A549 treated with AZD9567 at 1 μM for 4 hours (cell line): ENCODE data around the gene GHDC. TPM values are rescaled to one million over a fixed set of nuclear protein-coding genes. Genes with fewer than 3 reads are reported as not detected.

Experiments used
- total RNA-seq: library from RNA; stranded (reverse); fragments of 200-300 nt; extraction: Qiagen RNA extraction; gene quantifications from 5 replicates; pipeline ENCODE4 v1.2.3, GENCODE V29; 2022; ENCODE audit not compliant: insufficient read depth

Gene GHDC, protein sequence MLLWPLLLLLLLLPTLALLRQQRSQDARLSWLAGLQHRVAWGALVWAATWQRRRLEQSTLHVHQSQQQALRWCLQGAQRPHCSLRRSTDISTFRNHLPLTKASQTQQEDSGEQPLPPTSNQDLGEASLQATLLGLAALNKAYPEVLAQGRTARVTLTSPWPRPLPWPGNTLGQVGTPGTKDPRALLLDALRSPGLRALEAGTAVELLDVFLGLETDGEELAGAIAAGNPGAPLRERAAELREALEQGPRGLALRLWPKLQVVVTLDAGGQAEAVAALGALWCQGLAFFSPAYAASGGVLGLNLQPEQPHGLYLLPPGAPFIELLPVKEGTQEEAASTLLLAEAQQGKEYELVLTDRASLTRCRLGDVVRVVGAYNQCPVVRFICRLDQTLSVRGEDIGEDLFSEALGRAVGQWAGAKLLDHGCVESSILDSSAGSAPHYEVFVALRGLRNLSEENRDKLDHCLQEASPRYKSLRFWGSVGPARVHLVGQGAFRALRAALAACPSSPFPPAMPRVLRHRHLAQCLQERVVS
- total RNA-seq = 10.5 to 19.2 TPM (median 18.5 TPM) in 5 replicates

DNA sequence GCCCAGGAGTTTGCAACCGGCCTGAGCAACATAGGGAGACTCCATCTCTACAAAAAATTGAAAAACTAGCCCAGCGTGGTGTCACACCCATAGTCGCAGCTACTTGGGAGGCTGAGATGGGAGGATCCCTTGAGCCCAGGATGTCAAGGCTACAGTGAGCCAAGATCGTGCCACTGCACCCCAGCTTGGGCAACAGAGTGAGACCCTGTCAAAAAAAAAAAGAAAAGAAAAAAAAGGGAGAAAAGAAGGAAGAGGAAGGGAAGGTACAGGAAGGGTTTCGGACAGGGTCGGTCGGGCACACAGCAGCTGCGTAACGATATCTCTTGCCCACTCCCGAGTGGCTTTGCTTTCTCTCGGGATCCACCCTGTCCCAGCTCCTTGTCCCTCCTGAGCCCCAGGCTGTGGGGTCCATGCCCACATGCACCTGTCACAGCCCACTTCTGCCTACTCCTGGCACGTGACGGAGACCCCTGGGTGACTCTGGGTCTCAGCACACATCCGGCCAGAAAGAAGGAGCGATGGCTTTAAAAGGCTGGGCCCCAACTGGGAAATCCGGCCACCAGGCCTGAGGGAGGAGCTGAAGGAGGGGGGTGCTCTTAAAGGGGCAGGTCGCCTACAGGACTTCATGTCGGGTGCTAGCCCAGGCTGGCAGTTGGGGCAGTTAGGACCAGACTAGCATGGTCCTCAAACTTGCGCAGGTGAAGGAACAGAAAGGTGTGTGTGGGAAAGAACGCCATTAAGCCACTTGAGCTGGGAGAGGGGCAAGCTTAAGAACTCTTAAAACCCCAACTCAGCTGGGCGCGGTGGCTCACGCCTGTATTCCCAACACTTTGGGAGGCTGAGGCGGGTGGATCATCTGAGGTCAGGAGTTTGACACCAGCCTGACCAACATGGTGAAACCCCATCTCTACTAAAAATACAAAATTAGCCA lies at the start of gene GHDC:
GHDC (minus strand) TSS at position 526 of the 931 bp plus-strand sequence. CDS start 913 bp downstream, outside the sequence.

DNA sequence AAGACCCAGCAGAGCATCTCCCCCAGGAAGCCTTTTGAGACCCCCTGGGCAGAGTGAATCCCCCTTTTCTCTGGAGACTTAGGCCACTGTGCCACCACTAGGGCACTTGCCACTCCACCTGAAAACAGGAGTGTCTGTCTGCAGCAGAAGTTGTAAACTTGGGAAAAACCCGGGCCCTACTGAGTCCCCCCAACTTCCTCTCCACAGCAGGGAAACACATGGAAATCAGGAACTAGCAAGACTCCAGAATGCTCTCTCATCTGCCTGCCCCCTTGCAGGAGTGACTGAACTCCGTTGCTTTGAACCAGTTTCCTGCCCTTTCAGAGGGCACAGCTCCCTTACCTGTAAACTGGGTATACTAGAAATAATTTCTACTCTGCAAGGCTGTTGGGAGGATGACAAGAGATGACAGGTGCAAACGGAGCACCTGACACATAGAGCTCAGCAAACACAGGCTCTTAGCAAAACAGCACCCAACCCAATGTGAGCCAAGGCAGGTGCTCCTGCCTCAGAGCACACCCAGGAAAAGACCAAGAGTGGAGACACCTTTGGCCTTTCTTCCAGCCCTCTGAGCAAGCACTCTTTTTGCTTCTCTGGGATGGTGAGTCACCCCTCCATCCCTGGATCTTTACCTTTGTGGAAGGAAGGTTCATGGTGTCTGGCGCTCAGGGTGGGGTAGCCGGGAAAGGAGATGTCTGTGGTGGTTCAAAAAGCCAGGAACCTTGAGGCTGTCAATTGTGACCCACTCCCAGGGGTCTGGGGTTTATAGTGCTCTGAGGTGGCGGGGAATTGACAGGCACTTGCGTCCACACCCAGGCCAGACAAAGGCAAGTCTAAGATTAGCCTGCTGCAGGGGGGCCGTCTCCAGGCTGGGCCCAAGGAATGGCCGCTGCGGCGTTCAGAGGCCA lies 9.3 kb downstream of the GHDC start, which contains the start of gene HCRT:
HCRT (minus strand) TSS at position 740 of the 908 bp plus-strand sequence; CDS start at position 653, 87 bp downstream.

DNA sequence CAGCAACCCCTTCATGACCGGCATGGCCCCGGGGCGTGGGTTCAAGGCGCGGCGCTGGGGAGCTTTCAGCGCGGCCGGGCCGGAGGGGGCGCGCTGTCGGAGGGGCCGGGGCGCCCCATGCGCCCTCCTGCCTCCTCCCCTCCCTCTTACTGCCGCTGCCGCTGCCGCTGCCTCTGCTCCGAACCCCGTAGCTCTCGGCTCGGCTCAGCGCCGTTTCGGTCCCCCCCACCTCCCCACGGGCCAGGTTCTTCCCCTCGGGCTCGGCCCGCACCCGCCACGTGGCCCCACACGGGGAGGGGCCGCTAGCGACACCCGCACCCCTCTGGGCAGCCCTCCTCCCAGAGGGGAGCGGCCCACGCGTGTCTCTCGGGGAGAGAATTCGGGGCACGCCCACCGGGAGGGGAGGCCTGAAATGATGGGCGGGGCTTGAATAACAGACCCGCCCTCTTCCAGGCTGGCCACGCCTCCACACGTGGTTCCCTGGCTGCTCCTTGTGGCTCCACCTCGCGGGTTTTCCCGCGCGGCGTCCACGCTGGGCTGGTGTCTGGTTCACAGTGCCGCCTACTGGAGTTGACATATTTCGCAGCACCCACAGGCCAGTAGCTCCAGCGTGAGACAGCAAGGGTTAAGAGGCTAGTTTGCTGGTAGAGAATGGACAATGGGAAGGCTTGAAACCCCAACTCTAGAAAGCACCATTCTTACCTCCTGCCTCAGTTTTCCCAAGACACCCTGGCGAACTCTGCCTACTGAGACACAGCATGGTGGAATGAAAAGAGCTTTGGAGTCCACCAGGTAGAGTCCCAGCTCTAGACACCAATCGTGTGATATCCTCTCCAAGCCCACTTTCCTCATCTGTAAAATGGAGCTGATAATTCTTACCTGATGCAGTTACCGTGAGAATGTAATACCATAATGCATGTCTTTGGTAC lies 13.1 kb downstream of the GHDC start, which contains the start of gene KCNH4:
KCNH4 (minus strand) TSS at position 221 of the 929 bp plus-strand sequence; CDS start at position 24, 197 bp downstream.

Other genes starting within 250 kb of the GHDC start
- 67.3 to 81.4 TPM (median 70.7 TPM) in 5 replicates for gene CNP, start 227.7 kb downstream of the GHDC start, total RNA-seq
- gene DNAJC7, start 177.1 kb downstream of the GHDC start, total RNA-seq = 105 to 127 TPM (median 106 TPM) in 5 replicates
- gene NKIRAS2, start 174.4 kb downstream of the GHDC start, total RNA-seq = 33.6 to 48.8 TPM (median 46.7 TPM) in 5 replicates
- gene C17orf113, start 143.9 kb downstream of the GHDC start, total RNA-seq = 0.48 to 0.79 TPM (median 0.51 TPM) in 5 replicates
- gene ZNF385C, start 96.0 kb downstream of the GHDC start, total RNA-seq = 0.13 to 0.26 TPM (median 0.20 TPM) in 4 of 5 replicates, not detected in the other
- gene DHX58, start 81.8 kb downstream of the GHDC start, total RNA-seq = 0.30 to 0.42 TPM (median 0.38 TPM) in 4 of 5 replicates, not detected in the other
- gene KAT2A, start 73.1 kb downstream of the GHDC start, total RNA-seq = 28.0 to 49.2 TPM (median 46.5 TPM) in 5 replicates
- not detected in 5 replicates for gene HSPB9, start 71.7 kb downstream of the GHDC start, total RNA-seq
- gene RAB5C, start 39.5 kb downstream of the GHDC start, total RNA-seq = 260 to 269 TPM (median 267 TPM) in 5 replicates
- gene KCNH4, start 13.4 kb downstream of the GHDC start, total RNA-seq = 0.26 to 0.38 TPM (median 0.29 TPM) in 4 of 5 replicates, not detected in the other
- gene HCRT, start 9.0 kb downstream of the GHDC start, total RNA-seq = 0.16 to 0.25 TPM (median 0.22 TPM) in 3 of 5 replicates, not detected in the others
- gene STAT5B, start 81.9 kb upstream of the GHDC start, total RNA-seq = 23.9 to 29.1 TPM (median 27.2 TPM) in 5 replicates
- 4.8 to 6.0 TPM (median 5.7 TPM) in 5 replicates for gene STAT5A, start 94.0 kb upstream of the GHDC start, total RNA-seq
- gene STAT3, start 193.9 kb upstream of the GHDC start, total RNA-seq = 67.5 to 78.4 TPM (median 69.2 TPM) in 5 replicates
- 369 to 442 TPM (median 394 TPM) in 5 replicates for gene CAVIN1, start 228.8 kb upstream of the GHDC start, total RNA-seq